Stimulated activated CD4-positive, alpha-beta T cell treated with anti-CD3 and anti-CD28 coated beads, TNF-alpha, amount 100 ng/mL, for 48 hours (primary cell): ENCODE results near the gene PRR5L.
A peak's percentile ranks its signal among the peaks of the same experiment; 100 is the strongest.
"Not testable (repeated sequence)": the region's sequence is repeated elsewhere in the genome, so short reads cannot be mapped to it uniquely, and the experiment has no call there.

Source experiments
- DNase-seq, 3 donors: peaks; one replicate each; pipeline ENCODE4 v3.0.0-alpha.2; 2020; ENCODE audit warnings: low read depth in 3 of 3

PRR5L gene

DNA sequence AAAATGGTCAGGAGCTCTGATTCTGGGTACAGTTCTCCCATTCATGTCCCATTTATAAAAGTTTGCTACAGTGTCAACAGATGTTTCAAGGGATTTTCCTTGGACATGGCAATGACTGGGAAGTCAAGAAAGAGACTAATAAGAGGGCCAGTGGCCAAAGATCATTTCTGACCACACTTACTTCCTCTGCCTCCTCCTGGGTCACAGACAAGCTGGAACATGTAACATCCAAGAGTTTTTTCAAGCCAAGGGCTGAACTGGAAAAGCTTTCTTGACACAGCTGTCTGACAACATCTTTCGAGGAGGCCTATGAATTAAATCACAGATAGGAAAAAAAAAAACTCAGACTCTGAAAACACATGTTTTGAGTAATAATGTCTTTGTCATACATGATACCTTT lies 15.6 kb upstream of the PRR5L start:
- DNase-seq, result no peak

DNA sequence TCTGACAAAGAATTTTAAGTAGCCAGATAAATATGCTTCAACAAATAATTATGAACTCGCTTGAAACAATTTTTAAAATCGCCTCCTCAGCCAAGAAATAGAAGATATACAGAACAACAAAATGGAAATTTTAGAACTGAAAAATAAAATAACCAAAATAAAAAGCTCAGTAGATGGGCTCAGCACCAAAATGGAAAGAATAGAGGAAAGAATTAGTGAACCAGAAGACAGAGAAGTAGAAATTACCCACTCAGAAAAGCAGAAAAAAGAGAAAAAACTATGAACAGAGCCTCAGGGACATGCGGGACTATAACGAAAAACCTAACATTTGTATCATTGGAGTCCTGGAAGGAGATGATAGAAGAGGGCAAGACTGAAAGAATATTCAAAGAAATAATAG lies 14.2 kb upstream of the PRR5L start:
- no peak for DNase-seq

DNA sequence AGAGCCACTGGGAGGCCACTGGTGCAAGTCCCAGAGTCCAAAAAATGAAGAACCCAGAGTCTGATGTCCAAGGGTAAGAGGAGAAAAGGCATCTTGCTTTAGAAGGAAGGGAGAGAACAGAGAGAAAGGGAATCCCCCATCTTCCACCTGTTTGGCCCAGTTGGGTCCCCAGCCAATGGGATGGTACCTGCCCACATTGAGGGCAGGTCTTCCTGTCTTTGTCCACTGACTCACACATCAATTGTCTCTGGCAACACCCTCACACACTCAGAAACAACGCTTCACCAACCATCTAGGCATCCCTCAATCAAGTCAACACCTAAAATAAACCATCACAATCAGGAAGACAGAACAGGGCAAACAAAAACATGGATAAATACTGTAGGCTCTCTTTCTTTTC lies 13.2 kb upstream of the PRR5L start:
- no peak for DNase-seq

DNA sequence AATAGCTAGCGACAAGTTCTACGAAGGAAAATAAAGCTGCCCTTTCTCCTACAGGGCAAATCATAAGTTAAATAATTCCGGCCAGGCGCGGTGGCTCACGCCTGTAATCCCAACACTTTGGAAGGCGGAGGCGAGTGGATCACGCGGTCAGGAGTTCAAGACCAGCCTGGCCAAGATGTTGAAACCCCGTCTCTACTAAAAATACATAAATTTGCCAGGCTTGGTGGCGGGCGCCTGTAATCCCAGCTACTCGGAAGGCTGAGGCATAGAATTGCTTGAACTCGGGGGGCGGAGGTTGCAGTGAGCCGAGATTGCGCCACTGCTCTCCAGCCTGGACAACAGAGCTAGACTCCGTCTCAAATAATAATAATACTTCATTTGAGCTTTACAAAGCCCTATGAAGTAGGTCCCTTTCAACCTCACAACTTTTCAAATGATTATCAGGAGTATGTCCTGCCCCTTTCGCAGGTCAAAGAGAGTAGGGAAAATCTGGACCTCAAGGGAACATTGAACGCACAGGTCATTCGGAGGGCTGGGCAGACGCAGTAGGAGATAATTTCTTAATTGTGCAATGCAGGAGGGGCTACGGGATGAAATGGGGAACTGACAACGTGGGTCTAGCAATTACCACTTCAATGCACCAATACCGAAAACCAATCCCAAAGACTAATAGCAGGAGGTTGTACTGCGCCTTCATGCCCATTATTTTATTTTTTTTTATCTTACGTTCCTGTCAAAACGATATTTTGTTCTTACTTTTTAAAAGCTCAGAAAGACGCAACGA lies 7.5 kb upstream of the PRR5L start:
- DNase-seq, result no peak

DNA sequence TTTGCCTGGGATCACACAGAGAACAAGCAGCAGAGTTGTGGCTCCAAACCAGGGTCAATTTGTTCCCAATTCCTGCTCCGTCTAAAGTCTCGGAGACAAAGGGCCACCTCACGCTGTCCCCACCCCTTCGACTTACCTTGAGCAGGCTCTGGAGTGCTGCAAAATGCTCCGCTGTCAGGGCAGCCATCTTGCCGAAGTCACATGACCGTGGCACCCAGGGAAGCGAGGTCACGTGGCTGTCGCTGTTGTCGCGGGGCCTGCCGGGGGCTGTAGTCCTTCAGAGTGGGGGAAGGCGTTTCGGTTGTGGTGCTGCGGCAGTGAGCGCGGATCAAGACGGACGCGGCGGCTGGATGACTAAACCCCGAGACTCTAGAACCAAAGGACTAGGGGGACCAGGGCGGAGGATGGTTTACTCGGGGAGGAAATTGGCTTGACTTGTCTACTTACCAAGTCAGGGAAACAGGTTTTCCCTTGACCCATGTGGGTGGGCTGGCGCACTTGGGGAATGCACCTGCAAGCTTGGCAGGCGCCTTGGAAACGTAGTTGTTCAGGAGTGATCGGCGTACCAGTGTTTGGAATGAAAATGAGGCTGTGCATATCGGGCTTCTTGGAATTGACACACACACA lies 6.7 kb upstream of the PRR5L start, which contains the start of gene COMMD9:
Gene COMMD9, minus strand, starts transcription at position 199 of the 627 bp plus-strand sequence. Its CDS starts 12 bp downstream, at position 187.
- peak; percentile 91 to 93 (median 92) for DNase-seq

DNA sequence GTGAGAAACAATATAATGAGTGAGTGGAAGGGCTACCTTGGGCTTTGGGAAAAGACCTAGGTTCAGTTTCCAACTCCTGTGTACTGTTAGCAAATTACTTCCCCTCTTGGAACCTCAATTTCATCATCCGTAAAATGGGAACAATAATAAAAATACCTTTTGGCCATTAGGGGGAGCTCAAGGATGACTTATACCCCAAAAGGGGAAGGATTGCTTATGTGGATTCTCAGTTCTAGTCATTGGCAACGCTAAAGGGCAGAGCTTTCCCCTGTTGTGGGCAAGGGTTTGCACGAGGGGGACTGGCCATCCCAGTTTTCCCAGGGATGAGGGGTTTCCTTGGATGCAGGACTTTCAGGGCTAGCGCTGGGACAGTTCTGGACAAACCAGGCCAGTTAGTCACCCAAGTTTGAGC lies 3.8 kb upstream of the PRR5L start:
- DNase-seq, result no peak

DNA sequence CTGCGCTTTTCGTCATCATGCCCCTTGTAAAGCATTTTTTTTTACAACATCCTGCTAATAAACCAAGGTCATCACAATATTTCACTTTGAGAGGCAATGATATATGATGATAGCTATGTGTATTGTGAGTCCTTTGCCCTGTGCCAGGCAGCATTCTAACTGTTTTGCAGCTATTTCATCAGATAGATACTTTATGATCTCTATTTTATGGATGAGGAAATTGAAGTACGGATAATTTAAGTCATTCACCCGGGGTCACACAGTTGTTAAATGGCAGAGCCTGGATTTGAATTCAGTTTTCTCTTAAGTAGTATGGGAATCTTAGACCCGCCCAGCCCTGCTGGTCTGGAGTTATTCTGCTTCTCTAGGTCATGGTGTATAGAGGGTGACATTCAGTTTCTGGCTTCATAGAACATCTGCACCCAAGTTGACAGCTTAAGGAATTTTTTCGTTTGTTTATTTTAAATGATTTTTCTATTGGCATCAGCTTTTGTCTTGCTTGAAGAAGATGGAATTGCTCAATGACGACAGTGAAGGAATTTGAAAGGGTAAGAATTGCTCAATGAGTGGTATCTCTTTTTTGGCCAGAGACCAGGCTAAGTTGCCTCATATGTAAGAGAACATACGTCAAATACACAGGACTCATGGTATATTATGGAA lies 926 bp downstream of the PRR5L start:
- no peak for DNase-seq

DNA sequence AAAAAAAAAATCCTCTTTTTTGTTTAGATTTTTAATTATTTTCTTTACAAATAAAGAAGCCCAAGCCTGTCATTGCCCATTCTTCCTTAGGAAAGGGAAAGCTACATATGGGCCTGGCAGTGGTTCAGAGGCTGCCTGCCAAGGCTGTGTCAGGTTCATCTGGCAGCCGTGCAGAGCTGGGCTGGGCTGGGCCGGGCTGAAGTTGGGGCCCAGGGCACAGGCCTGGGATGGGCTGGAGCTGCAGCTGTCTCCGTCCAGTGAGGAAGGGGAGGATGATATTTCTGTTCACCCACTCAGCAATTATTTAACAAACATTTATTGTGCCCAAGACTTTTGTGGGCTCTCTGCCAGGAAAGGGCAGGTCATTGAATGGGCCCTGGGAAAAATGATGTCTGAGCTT lies 4.6 kb downstream of the PRR5L start:
- DNase-seq, result no peak

DNA sequence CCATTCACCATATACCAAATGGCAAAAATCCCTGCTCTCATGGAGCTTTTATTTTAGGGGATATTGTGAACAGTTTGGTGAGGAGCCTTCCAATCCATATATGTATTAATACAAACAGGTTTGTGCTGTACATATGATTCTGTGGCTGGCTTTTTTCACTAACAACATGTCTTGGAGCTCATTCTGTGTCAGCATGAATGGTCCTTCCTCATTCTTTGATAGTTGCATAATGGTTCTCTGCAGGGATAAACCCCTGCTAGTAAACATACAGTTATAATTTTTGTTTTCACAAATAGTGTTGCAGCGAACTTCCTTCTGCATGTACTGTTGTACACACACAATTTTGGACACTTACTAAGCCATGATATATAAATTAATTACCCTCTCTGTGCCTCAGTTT lies 8.3 kb downstream of the PRR5L start:
- DNase-seq, result no peak

DNA sequence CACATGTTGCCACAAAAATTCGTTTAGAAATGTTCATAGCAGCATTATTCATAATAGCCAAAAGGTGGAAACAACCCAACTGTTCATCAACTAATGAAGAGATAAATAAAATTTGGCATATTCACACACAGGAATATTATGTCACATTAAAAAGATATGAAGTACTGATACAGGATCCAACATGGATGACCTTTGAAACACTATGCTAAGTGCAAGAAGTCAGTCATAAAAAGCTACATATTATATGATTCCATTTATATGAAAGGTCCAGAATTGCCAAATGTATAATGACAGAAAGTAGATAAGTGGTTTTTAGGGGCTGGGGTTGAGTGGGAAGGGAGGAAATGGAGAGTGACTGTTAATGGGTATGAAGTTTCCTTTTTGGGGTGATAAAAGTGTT lies 9.0 kb downstream of the PRR5L start:
- DNase-seq, result no peak

DNA sequence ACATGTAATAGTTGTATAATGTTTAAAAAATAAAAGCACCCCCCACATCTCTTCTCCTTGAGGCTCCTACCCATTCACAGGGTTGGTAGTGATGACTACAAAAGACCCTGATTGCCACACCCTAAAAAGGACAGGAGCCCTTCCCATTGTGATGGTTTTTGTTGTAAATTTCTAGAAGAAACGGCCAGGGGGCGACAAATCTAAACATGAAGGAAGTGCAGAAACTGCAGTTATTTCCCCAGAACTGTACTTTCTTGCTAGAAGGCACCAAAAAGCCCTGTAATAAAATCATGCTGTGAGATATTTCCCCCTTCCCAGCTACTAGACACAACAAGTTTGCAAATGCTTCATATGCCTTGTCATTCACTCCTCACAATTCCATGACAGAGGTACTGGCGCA lies 10.8 kb downstream of the PRR5L start:
- DNase-seq, result peak in 1 of 3 donors; percentile 17

DNA sequence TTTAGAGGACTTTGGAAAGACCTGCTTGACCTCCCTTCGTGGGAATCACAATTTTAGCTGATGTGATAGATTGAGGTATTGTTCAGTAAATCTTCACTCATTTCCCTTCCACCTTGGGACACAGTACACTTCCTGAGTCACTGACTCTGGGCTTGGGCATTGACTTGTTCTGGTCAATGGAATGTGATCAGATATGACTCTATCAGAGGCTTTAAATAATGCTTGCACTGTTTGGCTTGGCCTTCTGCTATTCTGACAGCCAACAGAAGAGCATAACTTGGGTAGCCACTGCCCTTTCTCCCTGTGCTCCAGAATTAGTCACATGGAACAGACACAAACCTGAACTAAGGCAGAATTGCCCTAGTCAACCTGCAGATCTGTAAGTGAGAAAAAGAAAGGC lies 12.5 kb downstream of the PRR5L start:
- no peak for DNase-seq

DNA sequence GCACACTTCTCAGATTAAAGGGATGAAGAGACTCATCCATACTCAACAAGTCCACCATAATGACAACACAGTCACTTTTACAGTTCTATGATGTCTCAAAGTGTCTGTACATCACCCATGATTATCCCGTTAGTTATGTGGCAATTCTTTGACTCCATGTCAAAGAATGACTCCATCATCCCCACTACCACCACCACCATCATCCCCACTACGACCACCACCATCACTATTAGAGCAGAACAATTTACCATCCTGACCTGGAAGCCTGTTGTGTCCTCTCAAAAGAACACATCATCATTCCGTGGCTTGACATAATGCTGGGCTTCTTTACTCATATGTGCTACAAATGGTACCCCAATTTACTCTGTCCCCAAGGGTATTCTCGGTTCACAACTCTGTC lies 13.7 kb downstream of the PRR5L start:
- no peak for DNase-seq

DNA sequence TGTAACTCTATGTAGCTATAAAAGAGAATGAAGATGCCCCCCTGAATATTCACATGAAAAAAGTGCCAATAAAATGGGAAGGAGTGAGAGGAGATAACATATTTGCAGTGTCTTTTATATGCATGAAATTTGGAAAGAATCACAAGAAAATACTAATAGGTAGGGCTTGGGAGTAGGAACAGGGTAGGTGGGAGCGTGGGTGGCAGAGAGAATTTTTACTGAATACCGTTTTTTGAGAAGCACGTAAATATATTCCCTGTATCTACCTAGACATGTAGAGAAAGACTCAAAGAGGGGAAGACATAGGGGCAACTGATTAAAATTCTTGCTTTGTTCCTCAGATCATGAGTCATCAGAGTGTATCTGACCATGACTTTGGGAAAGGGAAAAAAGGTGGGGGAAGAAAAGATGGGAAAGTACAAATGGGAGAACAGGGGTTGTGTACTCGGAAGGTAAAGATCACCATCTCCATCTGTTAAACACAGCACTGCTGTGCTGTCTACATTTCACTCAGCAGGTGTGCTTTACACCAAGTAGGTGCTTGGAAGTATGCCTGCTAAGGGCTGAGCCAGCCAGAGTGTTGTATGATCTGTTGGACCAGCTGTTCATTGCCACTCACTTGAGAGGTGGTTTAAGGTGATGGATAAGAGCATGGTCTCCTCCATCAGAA lies 16.0 kb downstream of the PRR5L start:
- DNase-seq, result no peak

DNA sequence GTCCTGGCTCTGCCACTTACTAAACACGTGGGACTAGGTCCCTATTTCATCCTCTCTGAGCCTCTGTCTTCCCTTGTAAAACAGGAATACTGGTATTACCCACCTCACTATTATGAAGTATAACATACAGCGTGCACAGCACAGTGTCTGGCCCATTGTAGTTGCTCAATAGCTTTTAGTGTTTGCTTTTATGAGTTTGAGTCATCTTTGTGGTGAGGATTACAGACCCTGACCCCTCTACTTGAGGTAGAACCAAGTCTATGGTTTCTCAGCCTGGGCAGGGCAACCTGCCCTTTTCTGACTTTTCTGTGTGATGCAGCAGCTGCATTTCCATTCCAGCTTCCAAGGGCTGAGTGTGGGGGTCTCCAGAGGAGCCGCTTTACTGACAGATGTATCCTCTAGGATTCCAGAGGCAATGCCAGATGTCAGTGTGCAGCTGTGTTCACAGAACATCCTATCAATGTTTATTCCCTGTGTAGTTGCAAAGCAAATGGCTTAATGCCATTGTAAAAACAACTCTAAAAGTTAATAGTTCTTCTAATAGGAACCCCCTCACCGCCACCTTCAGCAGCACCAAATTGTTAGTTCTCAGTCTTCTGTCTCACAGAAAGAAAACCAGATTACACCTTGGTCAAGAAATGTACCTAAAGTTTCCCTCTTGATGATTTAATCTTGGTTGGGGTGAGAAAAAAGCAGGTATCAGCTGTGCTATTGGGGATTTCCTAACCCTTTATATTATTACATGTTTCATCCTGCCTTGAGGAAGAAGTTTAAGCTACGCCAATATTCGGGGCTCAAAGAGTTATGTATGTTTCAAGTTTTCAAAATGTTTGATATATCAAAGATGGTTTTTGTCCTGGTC lies 16.8 kb downstream of the PRR5L start:
- no peak for DNase-seq

DNA sequence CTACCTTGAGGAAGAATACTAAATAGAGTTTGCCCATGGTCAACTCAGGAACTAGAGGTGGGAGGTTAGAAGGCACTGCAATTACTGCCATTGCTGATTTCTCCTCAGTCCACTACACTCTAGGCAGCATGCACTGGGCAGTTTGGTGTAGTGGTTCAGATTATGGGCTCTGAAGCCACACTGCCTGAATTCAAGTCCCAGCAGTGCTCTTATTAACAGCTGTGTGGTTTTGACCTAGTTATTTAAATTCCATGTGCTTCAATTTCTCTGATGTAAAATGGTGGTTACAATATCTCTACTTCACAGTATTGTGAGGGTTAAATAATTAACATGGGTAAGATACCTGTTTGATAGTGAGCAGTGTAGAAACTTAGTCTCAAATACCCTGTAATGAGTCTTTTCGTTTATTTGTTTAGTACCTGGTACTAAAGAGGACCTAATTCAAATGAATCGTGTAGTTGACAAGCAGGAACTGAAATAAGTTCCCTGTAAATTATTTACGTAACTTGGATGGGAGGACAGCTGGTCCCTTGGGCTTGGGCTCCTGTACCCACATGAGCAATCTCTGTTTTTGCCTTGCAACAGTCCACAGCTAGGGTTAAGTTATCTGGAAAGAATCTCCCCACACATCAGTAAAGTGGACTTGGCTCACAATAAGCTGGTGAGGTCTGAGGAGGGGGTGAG lies 17.8 kb downstream of the PRR5L start:
- no peak for DNase-seq

DNA sequence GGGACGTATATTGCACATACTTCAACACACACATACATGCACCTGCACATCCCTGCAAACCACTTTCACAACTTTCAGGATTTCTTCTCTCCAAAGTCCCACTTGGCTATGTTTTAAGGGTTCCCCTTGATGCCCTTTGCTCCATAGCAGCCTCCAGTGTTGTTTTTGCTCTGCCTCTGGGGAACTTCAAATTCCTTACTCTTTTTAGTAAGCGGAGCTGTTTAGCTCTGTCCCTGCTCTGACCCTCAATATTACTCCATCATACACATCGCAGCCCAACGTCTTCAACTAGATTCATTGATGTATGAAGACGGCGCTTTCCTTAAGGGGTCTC lies 18.3 kb downstream of the PRR5L start:
- no peak for DNase-seq

DNA sequence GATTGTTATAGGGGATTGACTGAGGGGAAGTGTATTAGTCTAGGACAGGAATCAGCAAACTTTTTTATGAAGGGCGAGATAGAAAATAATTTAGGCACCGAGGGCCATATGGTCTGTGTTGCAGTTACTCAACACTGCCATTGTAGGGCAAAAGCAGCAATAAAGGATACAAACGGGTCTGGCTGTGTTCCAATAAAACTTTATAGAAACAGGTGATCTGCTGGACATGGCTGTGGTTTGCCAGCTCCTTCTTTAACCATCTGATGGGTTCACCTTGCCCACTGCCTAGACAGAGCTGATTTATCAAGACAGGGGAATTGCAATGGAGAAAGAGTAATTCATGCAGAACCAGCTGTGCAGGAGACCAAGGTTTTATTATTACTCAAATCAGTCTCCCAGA lies 20.0 kb downstream of the PRR5L start:
- DNase-seq, result no peak

DNA sequence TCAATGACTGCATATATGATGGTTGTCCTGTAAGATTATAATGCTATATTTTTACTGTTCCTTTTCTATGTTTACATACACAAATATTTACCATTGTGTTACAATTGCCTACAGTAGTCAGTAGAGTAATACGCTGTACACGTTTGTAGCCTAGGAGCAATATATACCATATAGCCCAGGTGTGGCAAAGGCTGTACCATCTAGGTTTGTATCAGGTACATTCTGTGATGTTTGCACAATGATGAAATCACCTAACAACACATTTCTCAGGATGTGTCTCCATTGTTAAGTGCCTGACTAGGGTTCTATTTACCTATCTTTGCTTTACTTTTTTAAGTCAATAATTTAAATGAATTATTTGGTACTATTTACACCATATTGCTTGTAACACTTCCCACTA lies 21.9 kb downstream of the PRR5L start:
- no peak for DNase-seq

DNA sequence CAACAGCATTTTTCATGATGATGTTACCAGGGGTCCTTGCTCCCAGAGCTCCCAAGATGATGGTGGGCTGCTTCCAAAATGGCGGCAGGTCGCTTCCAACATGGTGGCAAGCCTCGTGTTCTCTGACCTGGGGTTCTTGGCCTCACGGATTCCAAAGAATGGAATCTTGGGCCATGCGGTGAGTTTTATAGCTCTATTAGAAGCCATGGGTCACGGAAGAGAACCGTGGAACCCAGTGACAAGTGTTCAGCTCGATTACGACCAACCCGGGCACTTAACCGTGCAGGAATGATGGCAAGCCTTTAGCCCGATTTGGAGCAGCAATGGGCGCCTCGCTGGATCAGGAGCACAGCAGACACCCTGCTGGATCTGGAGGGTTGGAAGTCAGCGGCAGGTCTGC lies 28.9 kb downstream of the PRR5L start:
- DNase-seq, result not testable (repeated sequence)

DNA sequence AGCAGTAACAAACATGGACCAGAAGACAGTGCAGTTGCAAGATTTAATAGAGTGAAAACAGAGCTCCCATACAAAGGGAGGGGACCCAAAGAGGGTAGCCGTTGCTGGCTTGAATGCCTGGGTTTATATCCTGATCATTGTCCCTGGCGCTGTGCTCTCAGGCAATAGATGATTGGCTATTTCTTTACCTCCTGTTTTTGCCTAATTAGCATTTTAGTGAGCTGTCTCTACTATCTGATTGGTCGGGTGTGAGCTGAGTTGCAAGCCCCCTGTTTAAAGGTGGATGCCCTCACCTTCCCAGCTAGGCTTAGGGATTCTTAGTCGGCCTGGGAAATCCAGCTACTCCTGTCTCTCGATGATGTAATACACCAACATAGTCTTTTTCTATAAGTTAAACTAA lies 29.3 kb downstream of the PRR5L start:
- not testable (repeated sequence) for DNase-seq
